ENCODE measurements around the gene KLHL42. TPM values are rescaled to one million over a fixed set of nuclear protein-coding genes. Genes with fewer than 3 reads are reported as not detected.

The KLHL42 gene
- total RNA-seq, 1 experiment from 2014 or later, result 21.5 TPM

DNA sequence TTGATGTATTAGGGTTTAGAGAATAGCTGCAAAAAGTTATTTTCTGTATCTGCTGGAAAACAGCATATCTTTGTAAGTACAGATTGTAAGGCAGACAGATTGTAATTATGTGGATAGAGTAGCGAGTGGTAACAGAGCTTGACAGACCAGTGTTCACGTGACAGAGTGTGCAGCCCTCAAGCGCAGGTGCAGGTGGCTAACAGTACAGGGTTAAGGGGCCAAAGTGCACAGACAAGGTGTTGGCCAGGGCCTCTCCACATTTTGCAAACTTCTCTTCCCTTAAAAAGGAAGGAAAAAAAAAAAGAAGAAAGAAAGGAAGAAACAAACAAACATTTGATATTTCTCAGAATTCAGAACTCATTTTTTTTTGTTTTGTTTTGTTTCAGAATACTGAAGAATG, 25.2 kb upstream of the KLHL42 start:
- Histone ChIP-seq H3K9me2 (ENCODE audit: insufficient read depth) (no peaks in the 10 kb centered on the region), H3K36me3 (ENCODE audit: control insufficient read depth in 1 of 2, insufficient read depth in 2 of 2, low read length in 2 of 2) (peaks cover 3 to 13% of the 10 kb centered on the region in 2 experiments; a peak in 3 of 4 replicates), H3K9me3 (ENCODE audit: control insufficient read depth in 1 of 2, insufficient read depth in 1 of 2, low read depth in 1 of 2, low read length in 2 of 2) (no peaks in the 10 kb centered on the region), H2AFZ (ENCODE audit: low read depth, low read length, poor library complexity, severe bottlenecking) (no peak overlapping the region), H3K27ac (ENCODE audit: low read depth, low read length) (no peak overlapping the region), H3K4me1 (ENCODE audit: control insufficient read depth in 1 of 2, insufficient read depth in 2 of 2, low read length in 2 of 2) (peaks cover 25 to 37% of the 10 kb centered on the region in 2 experiments), H3K79me2 (ENCODE audit: insufficient read depth, low read length) (peaks cover 17% of the 10 kb centered on the region), H4K20me1 (ENCODE audit: insufficient read depth) (no peaks in the 10 kb centered on the region), H3K4me2 (ENCODE audit: low read length) (no peak overlapping the region), H3K27me3 (ENCODE audit: insufficient read depth, low read length) (no peaks in the 10 kb centered on the region), H3K4me3 (replicated peaks in 1 of 2; ENCODE audit: low read depth in 1 of 2, low read length in 2 of 2) (no peak overlapping the region), H3K9ac (ENCODE audit: low read length) (no peak overlapping the region)
- ChIA-PET POLR2A (no interaction called here), CTCF (no interaction called here), RAD21 (ENCODE audit: low non-redundant PET in 1 of 2, low total read pairs in 2 of 2, uncharacterized antibody in 2 of 2, unreplicated experiment in 2 of 2) (no interaction called here)
- no peak for DNase-seq (ENCODE audit: low read depth, low spot score)
- intact Hi-C loops (cut with micrococcal nuclease), result no loop called here
- ATAC-seq, result no peak
- no TSS peak for BruUV-seq (replicated peaks)
- no peak for TF ChIP-seq RAD21 (IDR thresholded peaks at IDR 0.05; ENCODE audit: low read depth)
- no peak for TF ChIP-seq FOSL1 (IDR thresholded peaks at IDR 0.05; ENCODE audit: low read depth)
- TF ChIP-seq ZFX (IDR thresholded peaks at IDR 0.05), result no peak
- TF ChIP-seq, protein P1, sequence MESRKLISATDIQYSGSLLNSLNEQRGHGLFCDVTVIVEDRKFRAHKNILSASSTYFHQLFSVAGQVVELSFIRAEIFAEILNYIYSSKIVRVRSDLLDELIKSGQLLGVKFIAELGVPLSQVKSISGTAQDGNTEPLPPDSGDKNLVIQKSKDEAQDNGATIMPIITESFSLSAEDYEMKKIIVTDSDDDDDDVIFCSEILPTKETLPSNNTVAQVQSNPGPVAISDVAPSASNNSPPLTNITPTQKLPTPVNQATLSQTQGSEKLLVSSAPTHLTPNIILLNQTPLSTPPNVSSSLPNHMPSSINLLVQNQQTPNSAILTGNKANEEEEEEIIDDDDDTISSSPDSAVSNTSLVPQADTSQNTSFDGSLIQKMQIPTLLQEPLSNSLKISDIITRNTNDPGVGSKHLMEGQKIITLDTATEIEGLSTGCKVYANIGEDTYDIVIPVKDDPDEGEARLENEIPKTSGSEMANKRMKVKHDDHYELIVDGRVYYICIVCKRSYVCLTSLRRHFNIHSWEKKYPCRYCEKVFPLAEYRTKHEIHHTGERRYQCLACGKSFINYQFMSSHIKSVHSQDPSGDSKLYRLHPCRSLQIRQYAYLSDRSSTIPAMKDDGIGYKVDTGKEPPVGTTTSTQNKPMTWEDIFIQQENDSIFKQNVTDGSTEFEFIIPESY (IDR thresholded peaks at IDR 0.05; ENCODE audit: extremely low read depth, insufficient replicate concordance, low read length), result no peak
- TF ChIP-seq, protein P2, sequence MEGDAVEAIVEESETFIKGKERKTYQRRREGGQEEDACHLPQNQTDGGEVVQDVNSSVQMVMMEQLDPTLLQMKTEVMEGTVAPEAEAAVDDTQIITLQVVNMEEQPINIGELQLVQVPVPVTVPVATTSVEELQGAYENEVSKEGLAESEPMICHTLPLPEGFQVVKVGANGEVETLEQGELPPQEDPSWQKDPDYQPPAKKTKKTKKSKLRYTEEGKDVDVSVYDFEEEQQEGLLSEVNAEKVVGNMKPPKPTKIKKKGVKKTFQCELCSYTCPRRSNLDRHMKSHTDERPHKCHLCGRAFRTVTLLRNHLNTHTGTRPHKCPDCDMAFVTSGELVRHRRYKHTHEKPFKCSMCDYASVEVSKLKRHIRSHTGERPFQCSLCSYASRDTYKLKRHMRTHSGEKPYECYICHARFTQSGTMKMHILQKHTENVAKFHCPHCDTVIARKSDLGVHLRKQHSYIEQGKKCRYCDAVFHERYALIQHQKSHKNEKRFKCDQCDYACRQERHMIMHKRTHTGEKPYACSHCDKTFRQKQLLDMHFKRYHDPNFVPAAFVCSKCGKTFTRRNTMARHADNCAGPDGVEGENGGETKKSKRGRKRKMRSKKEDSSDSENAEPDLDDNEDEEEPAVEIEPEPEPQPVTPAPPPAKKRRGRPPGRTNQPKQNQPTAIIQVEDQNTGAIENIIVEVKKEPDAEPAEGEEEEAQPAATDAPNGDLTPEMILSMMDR (IDR thresholded peaks at IDR 0.05 in 2 of 3, conservative IDR thresholded peaks at IDR 0.05 in 1 of 3; ENCODE audit: borderline replicate concordance in 1 of 3, insufficient read depth in 1 of 3, low read depth in 2 of 3, low read length in 2 of 3), result no peak
- no peak for TF ChIP-seq CEBPB (IDR thresholded peaks at IDR 0.05; ENCODE audit: low read depth)
- TF ChIP-seq TCF7L2 (IDR thresholded peaks at IDR 0.05; ENCODE audit: borderline replicate concordance, extremely low read depth, insufficient read depth, insufficient read length), result no peak
- no peak for TF ChIP-seq POLR2AphosphoS5 (IDR thresholded peaks at IDR 0.05; ENCODE audit: low read depth, low read length)
- TF ChIP-seq YY1 (IDR thresholded peaks at IDR 0.05; ENCODE audit: extremely low read depth, insufficient replicate concordance, low read depth, low read length), result no peak
- no peak for TF ChIP-seq SIN3A (IDR thresholded peaks at IDR 0.05; ENCODE audit: low read depth)
- no peak for TF ChIP-seq EGR1 (IDR thresholded peaks at IDR 0.05; ENCODE audit: low read depth)
- no peak for TF ChIP-seq ZNF274 (IDR thresholded peaks at IDR 0.05; ENCODE audit: low read depth, low read length)
- TF ChIP-seq ELF1 (IDR thresholded peaks at IDR 0.05; ENCODE audit: borderline replicate concordance, low read depth), result no peak
- TF ChIP-seq, protein P3, sequence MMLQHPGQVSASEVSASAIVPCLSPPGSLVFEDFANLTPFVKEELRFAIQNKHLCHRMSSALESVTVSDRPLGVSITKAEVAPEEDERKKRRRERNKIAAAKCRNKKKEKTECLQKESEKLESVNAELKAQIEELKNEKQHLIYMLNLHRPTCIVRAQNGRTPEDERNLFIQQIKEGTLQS (IDR thresholded peaks at IDR 0.05), result no peak
- no peak for TF ChIP-seq JUND (IDR thresholded peaks at IDR 0.05)

Data from HCT116 (cell line).